Measurements from ENCODE around the gene PBX3. TPM values are rescaled to one million over a fixed set of nuclear protein-coding genes. Genes with fewer than 3 reads are reported as not detected.

Gene PBX3
- total and polyA plus RNA-seq, 9 of the 15 experiments (the other 6 are each of a cell fraction or from before 2014, with no cell fraction given) = 0.14 to 5.8 (median 0.92) TPM

GRCh38 chr9:125706651-125707471, 40.3 kb upstream of the PBX3 start, which contains the start of gene MAPKAP1 (continued):
- TF ChIP-seq SFPQ (IDR thresholded peaks at IDR 0.05; ENCODE audit: low read depth, low read length) = no peak
- TF ChIP-seq KDM2B (CRISPR knock-in tag; IDR thresholded peaks at IDR 0.05) = no peak
- TF ChIP-seq PPARD (CRISPR knock-in tag; IDR thresholded peaks at IDR 0.05) = no peak
- 0 out of 2 replicates have a peak, but pooled peaks have one; percentile 23 for TF ChIP-seq ZBTB7A (IDR thresholded peaks at IDR 0.05; ENCODE audit: borderline replicate concordance, control insufficient read depth, low read depth, low read length)
- peak; percentile 48; the same call in 1 of the 2 replicates for TF ChIP-seq PKNOX1 (IDR thresholded peaks at IDR 0.05)
- TF ChIP-seq HMG20A (CRISPR knock-in tag; conservative IDR thresholded peaks at IDR 0.05) = no peak
- peak; percentile 77 for TF ChIP-seq TAF1 (IDR thresholded peaks at IDR 0.05; ENCODE audit: control insufficient read depth, extremely low read depth, insufficient read depth, low read length, severe bottlenecking)
- no peak for TF ChIP-seq U2AF1 (optimal IDR thresholded peaks at IDR 0.05; ENCODE audit: low read depth, low read length)
- TF ChIP-seq POLR2AphosphoS2 (IDR thresholded peaks at IDR 0.05; ENCODE audit: low read length) = no peak
- no peak for TF ChIP-seq ZSCAN29 (IDR thresholded peaks at IDR 0.05)
- no peak for TF ChIP-seq MYNN (IDR thresholded peaks at IDR 0.05)
- no peak for TF ChIP-seq MYNN (CRISPR knock-in tag; IDR thresholded peaks at IDR 0.05)
- no peak for TF ChIP-seq SRSF3 (IDR thresholded peaks at IDR 0.05; ENCODE audit: insufficient read depth, low read length)
- TF ChIP-seq KDM5B (IDR thresholded peaks at IDR 0.05; ENCODE audit: insufficient replicate concordance, low read depth, low read length) = peak; percentile 83
- TF ChIP-seq NFE2 (IDR thresholded peaks at IDR 0.05; ENCODE audit: low read depth) = no peak
- TF ChIP-seq ZNF609 (CRISPR knock-in tag; IDR thresholded peaks at IDR 0.05; ENCODE audit: borderline replicate concordance) = no peak
- no peak for TF ChIP-seq ZBTB33 (CRISPR knock-in tag; IDR thresholded peaks at IDR 0.05)
